ENCODE data around the gene INPP4B. TPM values are rescaled to one million over a fixed set of nuclear protein-coding genes. Genes with fewer than 3 reads are reported as not detected.

Gene INPP4B
- total RNA-seq, 1 experiment from 2014 or later, result 17.6 TPM

DNA sequence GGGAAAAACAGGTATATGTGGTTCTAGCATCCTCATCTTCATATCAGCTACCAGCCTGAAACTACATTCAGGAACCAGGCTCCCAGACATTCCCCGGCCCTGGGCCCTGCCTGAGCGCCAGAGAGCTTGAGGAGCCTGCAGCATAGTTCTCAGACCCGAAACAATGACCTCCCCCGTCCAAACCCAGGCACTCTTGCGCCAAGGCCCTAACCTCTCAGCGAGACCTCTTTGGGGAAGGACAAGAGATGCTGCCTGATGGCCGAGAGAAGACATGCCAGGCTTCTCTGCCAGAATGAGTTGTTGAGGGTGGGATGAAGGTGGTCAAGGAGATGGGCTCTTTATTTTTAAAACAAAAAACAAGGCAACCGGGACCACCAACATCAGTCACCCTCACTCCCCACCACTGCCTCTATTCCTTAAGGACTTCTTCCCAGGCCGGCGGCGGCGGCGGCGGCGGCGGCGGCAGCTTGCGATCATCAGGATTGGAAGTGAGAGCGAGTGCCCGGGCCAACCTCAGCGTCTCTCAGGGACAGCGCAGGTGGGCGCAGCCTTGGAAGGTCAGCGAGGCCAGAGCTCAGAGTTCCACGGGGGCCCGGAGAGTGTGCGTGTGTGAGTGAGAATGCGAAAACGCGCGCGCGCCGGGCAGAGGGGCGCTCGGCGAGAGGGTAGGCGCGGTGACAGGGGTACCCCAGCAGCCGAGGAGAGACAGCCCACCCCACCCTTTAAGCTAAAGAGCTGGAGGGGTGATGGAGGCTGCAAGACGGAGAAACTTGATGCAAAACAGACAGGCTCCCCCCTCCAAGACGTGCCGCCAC, 601 bp downstream of the INPP4B start:
- DNase-seq (ENCODE audit: unreplicated experiment), result no peak
- Mint-ChIP-seq H3K4me1 (ENCODE audit: insufficient read depth, unreplicated experiment) (peaks cover 6% of the 10 kb centered on the region), H3K9me3 (ENCODE audit: unreplicated experiment) (no peaks in the 10 kb centered on the region), H3K27me3 (ENCODE audit: insufficient read depth, unreplicated experiment) (no peaks in the 10 kb centered on the region), H3K36me3 (ENCODE audit: insufficient read depth, unreplicated experiment) (no peaks in the 10 kb centered on the region), H3K4me3 (ENCODE audit: unreplicated experiment) (peak overlapping the region; percentile 82), H3K27ac (ENCODE audit: low read depth, unreplicated experiment) (peak overlapping the region; percentile 27)
- BruUV-seq (replicated peaks), result no TSS peak
- TF ChIP-seq, protein P1, sequence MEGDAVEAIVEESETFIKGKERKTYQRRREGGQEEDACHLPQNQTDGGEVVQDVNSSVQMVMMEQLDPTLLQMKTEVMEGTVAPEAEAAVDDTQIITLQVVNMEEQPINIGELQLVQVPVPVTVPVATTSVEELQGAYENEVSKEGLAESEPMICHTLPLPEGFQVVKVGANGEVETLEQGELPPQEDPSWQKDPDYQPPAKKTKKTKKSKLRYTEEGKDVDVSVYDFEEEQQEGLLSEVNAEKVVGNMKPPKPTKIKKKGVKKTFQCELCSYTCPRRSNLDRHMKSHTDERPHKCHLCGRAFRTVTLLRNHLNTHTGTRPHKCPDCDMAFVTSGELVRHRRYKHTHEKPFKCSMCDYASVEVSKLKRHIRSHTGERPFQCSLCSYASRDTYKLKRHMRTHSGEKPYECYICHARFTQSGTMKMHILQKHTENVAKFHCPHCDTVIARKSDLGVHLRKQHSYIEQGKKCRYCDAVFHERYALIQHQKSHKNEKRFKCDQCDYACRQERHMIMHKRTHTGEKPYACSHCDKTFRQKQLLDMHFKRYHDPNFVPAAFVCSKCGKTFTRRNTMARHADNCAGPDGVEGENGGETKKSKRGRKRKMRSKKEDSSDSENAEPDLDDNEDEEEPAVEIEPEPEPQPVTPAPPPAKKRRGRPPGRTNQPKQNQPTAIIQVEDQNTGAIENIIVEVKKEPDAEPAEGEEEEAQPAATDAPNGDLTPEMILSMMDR (IDR thresholded peaks at IDR 0.05; ENCODE audit: unreplicated experiment), result no peak
- POLR2A ChIA-PET, result interaction anchor here (0.6 to 0.7 kb wide), 2 partner anchors 538 to 844 kb away, joined by 3 read pairs; no protein-coding TSS in a partner anchor
- CTCF ChIA-PET, result interaction anchor here (0.6 to 1.4 kb wide), 14 partner anchors 8 to 995 kb away, joined by 3 to 7 read pairs (median 4); no protein-coding TSS in a partner anchor
- intact Hi-C loops (cut with micrococcal nuclease), result loop anchor here (1.0 to 10.0 kb wide), 7 partner anchors 240 to 1539 kb away; no protein-coding TSS in a partner anchor

GRCh38 chr4:142844782-142845181, 1.3 kb downstream of the INPP4B start:
- H3K27ac Mint-ChIP-seq (ENCODE audit: low read depth, unreplicated experiment), result no peak overlapping the region
- H3K4me3 Mint-ChIP-seq (ENCODE audit: unreplicated experiment), result peak overlapping the region; percentile 82
- no TSS peak for BruUV-seq (replicated peaks)
- no peaks in the 10 kb centered on the region for H3K9me3 Mint-ChIP-seq (ENCODE audit: unreplicated experiment)
- ChIA-PET POLR2A (interaction anchor here (0.7 kb wide), 1 partner anchor 537 kb away, joined by 3 read pairs; no protein-coding TSS in a partner anchor), CTCF (interaction anchor here (0.6 to 1.0 kb wide), 5 partner anchors 14 to 719 kb away, joined by 3 to 4 read pairs (median 4); no protein-coding TSS in a partner anchor)
- intact Hi-C loops (cut with micrococcal nuclease), result loop anchor here (5.0 to 10.0 kb wide), 4 partner anchors 290 to 1500 kb away; no protein-coding TSS in a partner anchor
- TF ChIP-seq, protein P1 (IDR thresholded peaks at IDR 0.05; ENCODE audit: unreplicated experiment), result no peak
- no peaks in the 10 kb centered on the region for H3K36me3 Mint-ChIP-seq (ENCODE audit: insufficient read depth, unreplicated experiment)
- H3K4me1 Mint-ChIP-seq (ENCODE audit: insufficient read depth, unreplicated experiment), result peaks cover 6% of the 10 kb centered on the region
- H3K27me3 Mint-ChIP-seq (ENCODE audit: insufficient read depth, unreplicated experiment), result no peaks in the 10 kb centered on the region
- DNase-seq (ENCODE audit: unreplicated experiment), result no peak

DNA sequence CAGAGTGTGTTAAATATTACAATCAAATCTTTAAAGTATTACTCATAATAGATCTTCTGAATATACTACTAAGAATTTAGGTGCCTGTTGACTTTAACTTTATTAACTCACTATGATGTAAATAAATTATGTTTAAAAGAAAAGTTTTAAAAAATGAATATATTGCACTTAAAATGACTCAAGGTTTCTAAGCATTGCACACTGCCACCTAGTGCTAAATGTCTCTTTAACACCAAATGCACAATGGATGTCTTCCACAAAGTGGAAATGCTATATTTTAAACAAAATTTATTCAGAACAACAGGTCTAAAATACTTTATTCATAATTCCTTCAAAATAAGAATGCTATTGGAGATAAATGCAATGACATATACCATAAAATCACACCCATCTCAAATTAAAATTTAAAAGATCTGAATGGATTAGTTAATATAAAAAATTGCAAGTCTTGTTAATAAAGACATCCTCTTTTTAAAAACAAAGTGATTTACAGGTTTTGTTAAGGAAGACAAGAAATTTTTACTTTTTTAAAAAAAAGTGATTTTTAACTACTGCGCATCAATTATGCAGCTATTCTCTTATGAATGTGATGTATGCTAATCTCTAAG, 5.5 kb downstream of the INPP4B start:
- BruUV-seq (replicated peaks), result no TSS peak
- H3K4me3 Mint-ChIP-seq (ENCODE audit: unreplicated experiment), result no peak overlapping the region
- H3K36me3 Mint-ChIP-seq (ENCODE audit: insufficient read depth, unreplicated experiment), result no peaks in the 10 kb centered on the region
- CTCF ChIA-PET, result interaction anchor here (0.7 to 1.4 kb wide), 5 partner anchors 484 to 716 kb away, joined by 3 to 8 read pairs (median 3); no protein-coding TSS in a partner anchor
- no peaks in the 10 kb centered on the region for H3K9me3 Mint-ChIP-seq (ENCODE audit: unreplicated experiment)
- peak; percentile 51 for DNase-seq (ENCODE audit: unreplicated experiment)
- POLR2A ChIA-PET, result no interaction called here
- intact Hi-C loops (cut with micrococcal nuclease), result loop anchor here (1.0 to 10.0 kb wide), 7 partner anchors 118 to 1496 kb away; no protein-coding TSS in a partner anchor
- no peaks in the 10 kb centered on the region for H3K27me3 Mint-ChIP-seq (ENCODE audit: insufficient read depth, unreplicated experiment)
- H3K27ac Mint-ChIP-seq (ENCODE audit: low read depth, unreplicated experiment), result no peak overlapping the region
- TF ChIP-seq, protein P1 (IDR thresholded peaks at IDR 0.05; ENCODE audit: unreplicated experiment), result peak; percentile 44
- H3K4me1 Mint-ChIP-seq (ENCODE audit: insufficient read depth, unreplicated experiment), result peaks cover 6% of the 10 kb centered on the region

- intact Hi-C loops (cut with micrococcal nuclease), result no loop called here
- no peak overlapping the region for H3K27ac Mint-ChIP-seq (ENCODE audit: low read depth, unreplicated experiment)
- ChIA-PET POLR2A (interaction anchor here (0.7 kb wide), 2 partner anchors 316 to 561 kb away, joined by 3 read pairs; no protein-coding TSS in a partner anchor), CTCF (interaction anchor here (0.6 to 1.6 kb wide), 7 partner anchors 10 to 486 kb away, joined by 3 to 6 read pairs (median 4); no protein-coding TSS in a partner anchor)
- no peaks in the 10 kb centered on the region for H3K9me3 Mint-ChIP-seq (ENCODE audit: unreplicated experiment)
- TF ChIP-seq, protein P1 (IDR thresholded peaks at IDR 0.05; ENCODE audit: unreplicated experiment), result no peak
- no peak for DNase-seq (ENCODE audit: unreplicated experiment)
- no peaks in the 10 kb centered on the region for H3K27me3 Mint-ChIP-seq (ENCODE audit: insufficient read depth, unreplicated experiment)
- BruUV-seq (replicated peaks), result no TSS peak
- no peaks in the 10 kb centered on the region for H3K4me1 Mint-ChIP-seq (ENCODE audit: insufficient read depth, unreplicated experiment)
- H3K36me3 Mint-ChIP-seq (ENCODE audit: insufficient read depth, unreplicated experiment), result no peaks in the 10 kb centered on the region
- H3K4me3 Mint-ChIP-seq (ENCODE audit: unreplicated experiment), result no peak overlapping the region
These were observed 7.3 kb downstream of the INPP4B start for GRCh38 chr4:142838778-142839177.
